Esophagus squamous epithelium (tissue), 5 donors: ENCODE data around the gene ZNF586. TPM values are rescaled to one million over a fixed set of nuclear protein-coding genes. Genes with fewer than 3 reads are reported as not detected.
A peak's percentile ranks its signal among the peaks of the same experiment; 100 is the strongest.

Experiments
- DNase-seq: peaks from one replicate; lab custom pipeline; 2025; lab: John Stamatoyannopoulos, UW
- H3K27ac ChIP-seq, 4 donors: fragments of 200-600 bp; sonication (generic); one replicate each; pipeline ENCODE4 v1.5.1; 2016 to 2019; ENCODE audit warnings: mild to moderate bottlenecking in 1 of 4
- H3K27me3 ChIP-seq, 4 donors: fragments of 200-600 bp; sonication (generic); 1 replicate in 3 of 4; 2 replicates in 1 of 4; pipeline versions ENCODE4 v1.5.1 to v1.6.0; 2017 to 2021; ENCODE audit warnings: antibody characterized with exemption in 1 of 4
- H3K36me3 ChIP-seq, 3 donors: fragments of 200-600 bp; sonication (generic); one replicate each; pipeline ENCODE4 v1.5.1; 2016 to 2019
- H3K4me1 ChIP-seq, 3 donors: fragments of 200-600 bp; sonication (generic); one replicate each; pipeline ENCODE4 v1.5.1; 2017 to 2019
- H3K4me3 ChIP-seq, 4 donors: fragments of 200-600 bp; sonication (generic); 1 replicate in 3 of 4; 2 replicates in 1 of 4; pipeline ENCODE4 v1.5.1; 2016 to 2019; ENCODE audit warnings: mild to moderate bottlenecking in 2 of 4, moderate library complexity in 1 of 4
- H3K9me3 ChIP-seq, 3 donors: fragments of 200-600 bp; sonication (generic); one replicate each; pipeline ENCODE4 v1.5.1; 2016 to 2019
- POLR2A ChIP-seq, 4 donors: fragments of 450-650 bp; IDR thresholded peaks; one replicate each; pipeline ENCODE4 v1.6.1; 2017; ENCODE audit warnings: antibody characterized with exemption in 4 of 4, mild to moderate bottlenecking in 4 of 4, moderate library complexity in 3 of 4
- WGBS, 2 donors: methylation state at CpG; one replicate each; pipeline ENCODE4 v1.1.5; 2018; 5-methylcytosine and 5-hydroxymethylcytosine counted together
- intact Hi-C: fragments of 100-400 bp; cut with DNase I; formaldehyde crosslinking; loops from one replicate; pipeline ENCODE4 v1.15.0; 2022
- total RNA-seq, 4 donors: library from RNA; depleted of rRNA; stranded (reverse); fragments of >200 nt; gene quantifications; one replicate each; pipeline ENCODE4 v1.1.0, GENCODE V29; 2016
- TF ChIP-seq, protein P1 (sequence below), 6 experiments: fragments of 450-650 bp in 4 of 6; fragments of 200-600 bp in 2 of 6; sonication (generic) in 2 of 6; IDR thresholded peaks; one replicate each; pipeline ENCODE4 v1.5.1; 2016 to 2019; ENCODE audit warnings: antibody characterized with exemption in 6 of 6, mild to moderate bottlenecking in 4 of 6, moderate library complexity in 4 of 6
- donor health status: DM: yes; HTN: yes; CAD: no.

ZNF586 gene
- total RNA-seq, 4 donors from 2014 or later: 8.1 to 30.5 (median 22.0) TPM

DNA sequence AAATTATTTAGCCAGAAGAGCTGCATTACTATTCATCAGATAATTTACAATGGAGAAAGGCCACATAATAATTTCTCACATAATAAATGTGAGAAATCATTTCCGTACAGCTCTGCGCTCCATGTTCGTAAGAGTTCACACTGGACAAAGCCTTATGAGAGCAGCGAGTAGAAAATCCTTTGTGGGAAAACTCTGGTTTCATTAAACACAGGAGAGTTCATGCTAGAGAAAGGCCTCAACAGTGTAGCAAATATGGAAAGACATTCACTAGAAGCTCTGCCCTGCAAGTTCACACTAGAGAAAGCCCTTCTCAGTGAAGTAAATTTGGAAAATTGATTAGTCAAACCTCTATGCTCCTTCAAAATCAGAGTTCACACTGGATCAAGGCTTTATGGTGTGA, 14.4 kb upstream of the ZNF586 start:
- TF ChIP-seq POLR2A (IDR thresholded peaks at IDR 0.05): no peak
- TF ChIP-seq, protein P1, sequence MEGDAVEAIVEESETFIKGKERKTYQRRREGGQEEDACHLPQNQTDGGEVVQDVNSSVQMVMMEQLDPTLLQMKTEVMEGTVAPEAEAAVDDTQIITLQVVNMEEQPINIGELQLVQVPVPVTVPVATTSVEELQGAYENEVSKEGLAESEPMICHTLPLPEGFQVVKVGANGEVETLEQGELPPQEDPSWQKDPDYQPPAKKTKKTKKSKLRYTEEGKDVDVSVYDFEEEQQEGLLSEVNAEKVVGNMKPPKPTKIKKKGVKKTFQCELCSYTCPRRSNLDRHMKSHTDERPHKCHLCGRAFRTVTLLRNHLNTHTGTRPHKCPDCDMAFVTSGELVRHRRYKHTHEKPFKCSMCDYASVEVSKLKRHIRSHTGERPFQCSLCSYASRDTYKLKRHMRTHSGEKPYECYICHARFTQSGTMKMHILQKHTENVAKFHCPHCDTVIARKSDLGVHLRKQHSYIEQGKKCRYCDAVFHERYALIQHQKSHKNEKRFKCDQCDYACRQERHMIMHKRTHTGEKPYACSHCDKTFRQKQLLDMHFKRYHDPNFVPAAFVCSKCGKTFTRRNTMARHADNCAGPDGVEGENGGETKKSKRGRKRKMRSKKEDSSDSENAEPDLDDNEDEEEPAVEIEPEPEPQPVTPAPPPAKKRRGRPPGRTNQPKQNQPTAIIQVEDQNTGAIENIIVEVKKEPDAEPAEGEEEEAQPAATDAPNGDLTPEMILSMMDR (IDR thresholded peaks at IDR 0.05): no peak
- Histone ChIP-seq H3K27ac (no peak overlapping the region), H3K9me3 (peaks cover 12 to 100% (median 85%) of the 10 kb centered on the region in 3 donors), H3K36me3 (peaks cover 39 to 100% (median 50%) of the 10 kb centered on the region in 3 donors), H3K4me3 (no peak overlapping the region), H3K27me3 (no peaks in the 10 kb centered on the region), H3K4me1 (no peaks in the 10 kb centered on the region)
- 96 to 97% methylated on average over 4 of the region's 4 CpGs for WGBS, 2 donors
- DNase-seq: no peak
- intact Hi-C loops: no loop called here

DNA sequence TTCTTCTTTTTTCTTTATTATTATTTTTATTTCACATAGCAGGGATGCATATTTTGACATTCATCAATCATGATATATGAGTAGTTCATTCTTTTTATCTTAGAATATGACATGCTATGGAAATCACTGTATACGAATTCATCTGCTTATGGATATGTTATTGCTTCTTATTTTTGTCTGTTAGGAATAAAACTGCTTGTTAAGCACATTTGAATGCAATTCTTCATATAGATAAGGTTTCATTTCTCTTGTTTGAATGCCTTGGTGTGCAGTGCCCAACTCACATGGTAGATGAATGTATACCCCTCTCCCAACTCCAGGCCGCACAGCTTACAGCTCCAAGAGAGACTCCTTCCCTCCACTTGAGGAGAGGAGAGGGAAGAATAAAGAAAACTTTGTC, 11.5 kb upstream of the ZNF586 start:
- intact Hi-C loops: no loop called here
- Histone ChIP-seq H3K36me3 (peaks cover 16 to 100% (median 28%) of the 10 kb centered on the region in 3 donors), H3K9me3 (peaks cover 12 to 99% (median 78%) of the 10 kb centered on the region in 3 donors), H3K4me1 (no peaks in the 10 kb centered on the region), H3K4me3 (no peak overlapping the region), H3K27me3 (no peaks in the 10 kb centered on the region), H3K27ac (no peak overlapping the region)
- TF ChIP-seq POLR2A (IDR thresholded peaks at IDR 0.05): no peak
- TF ChIP-seq, protein P1 (IDR thresholded peaks at IDR 0.05): no peak
- 92 to 98% methylated on average over 2 of the region's 2 CpGs for WGBS, 2 donors
- DNase-seq: no peak

DNA sequence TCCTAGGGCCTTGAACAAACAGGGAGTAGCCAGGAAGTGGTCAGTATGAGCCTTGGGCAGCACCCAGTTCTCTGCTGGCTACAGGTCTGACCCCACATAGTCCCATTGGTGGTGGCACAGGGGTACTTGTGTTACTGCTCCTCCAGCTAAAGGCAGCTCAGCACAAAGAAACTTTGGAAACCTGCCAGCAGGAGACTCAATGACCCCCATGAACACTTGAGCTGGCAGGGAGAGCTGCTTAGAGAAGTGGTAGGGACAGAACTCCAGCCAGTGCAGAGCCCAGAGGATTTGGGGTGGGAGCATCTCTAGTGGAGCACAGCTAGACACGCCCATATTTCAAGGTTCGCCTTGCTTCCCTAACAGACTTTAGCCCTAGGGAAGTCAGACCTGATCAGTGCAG, 10.4 kb upstream of the ZNF586 start:
- no peak overlapping the region for H3K27ac ChIP-seq
- H3K9me3 ChIP-seq: peaks cover 10 to 91% (median 66%) of the 10 kb centered on the region in 3 donors
- TF ChIP-seq POLR2A (IDR thresholded peaks at IDR 0.05): no peak
- TF ChIP-seq, protein P1 (IDR thresholded peaks at IDR 0.05): no peak
- whole genome bisulfite sequencing, 2 donors: no CpG with 5 or more reads among the region's 2 CpGs
- intact Hi-C loops: no loop called here
- H3K4me3 ChIP-seq: no peak overlapping the region
- no peak for DNase-seq
- peaks cover 5 to 100% (median 18%) of the 10 kb centered on the region in 3 donors for H3K36me3 ChIP-seq
- no peaks in the 10 kb centered on the region for H3K27me3 ChIP-seq
- H3K4me1 ChIP-seq: no peaks in the 10 kb centered on the region

DNA sequence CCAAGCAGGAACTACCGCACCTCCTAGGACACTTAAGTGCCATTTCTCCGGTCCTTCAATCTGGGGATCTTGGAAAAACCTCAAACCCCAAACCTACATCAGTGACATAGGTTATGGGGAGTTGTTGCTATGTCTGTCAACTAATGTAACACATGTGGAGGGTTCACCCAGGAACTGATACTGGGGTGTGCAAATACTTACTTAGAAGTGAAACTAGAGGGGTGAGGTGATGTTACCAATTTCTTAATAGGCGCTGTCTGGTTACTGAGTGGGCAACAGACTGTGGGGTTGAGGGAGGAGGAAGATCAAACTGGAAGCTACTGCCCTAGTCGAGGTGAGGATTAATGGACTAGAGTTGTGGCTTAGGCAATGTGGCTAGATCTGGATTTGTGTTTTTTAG, 1.9 kb downstream of the ZNF586 start:
- no peak for TF ChIP-seq POLR2A (IDR thresholded peaks at IDR 0.05)
- TF ChIP-seq, protein P1 (IDR thresholded peaks at IDR 0.05): no peak
- intact Hi-C loops: no loop called here
- Histone ChIP-seq H3K4me1 (peaks cover 5 to 35% (median 13%) of the 10 kb centered on the region in 3 donors), H3K27me3 (no peaks in the 10 kb centered on the region), H3K4me3 (no peak overlapping the region), H3K27ac (no peak overlapping the region), H3K9me3 (peaks cover 0 to 57% (median 26%) of the 10 kb centered on the region in 3 donors), H3K36me3 (peaks cover 0 to 60% (median 10%) of the 10 kb centered on the region in 3 donors)
- 82 to 91% methylated on average over 4 of the region's 4 CpGs for WGBS, 2 donors
- DNase-seq: no peak

DNA sequence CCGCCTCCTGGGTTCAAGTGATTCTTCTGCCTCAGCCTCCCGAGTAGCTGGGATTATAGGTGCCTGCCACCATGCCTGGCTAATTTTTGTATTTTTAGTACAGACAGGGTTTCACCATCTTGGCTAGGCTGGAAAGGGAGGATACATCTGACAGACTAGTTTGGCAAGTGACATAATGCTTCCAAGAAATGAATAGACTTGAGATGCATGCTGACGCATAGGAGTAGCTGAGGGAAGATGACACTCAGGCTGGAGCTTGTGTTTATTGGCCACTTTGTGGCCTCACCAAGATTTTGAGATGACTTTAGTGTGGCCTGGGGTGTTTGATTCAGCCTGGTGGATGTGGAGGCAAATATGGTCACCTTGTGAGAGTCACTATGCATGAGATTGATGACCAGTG, 4.0 kb downstream of the ZNF586 start:
- H3K36me3 ChIP-seq: peaks cover 8 to 80% (median 29%) of the 10 kb centered on the region in 3 donors
- intact Hi-C loops: no loop called here
- H3K4me1 ChIP-seq: peaks cover 5 to 35% (median 13%) of the 10 kb centered on the region in 3 donors
- WGBS, 2 donors: 85 to 88% methylated on average over 2 of the region's 3 CpGs
- TF ChIP-seq, protein P1 (IDR thresholded peaks at IDR 0.05): no peak
- TF ChIP-seq POLR2A (IDR thresholded peaks at IDR 0.05): no peak
- peaks cover 0 to 77% (median 42%) of the 10 kb centered on the region in 3 donors for H3K9me3 ChIP-seq
- DNase-seq: no peak
- H3K27ac ChIP-seq: peak overlapping the region in 1 of 4 donors; percentile 36
- no peaks in the 10 kb centered on the region for H3K27me3 ChIP-seq
- peak overlapping the region in 1 of 4 donors; percentile 15 for H3K4me3 ChIP-seq
